ENCODE results near the gene LIG1.

LIG1 gene

GRCh38 chr19:48169939-48170803 is at the start of gene LIG1, which contains the start of gene ZSWIM9:
LIG1 (minus strand) TSS chr19:48170344; CDS start chr19:48165566, 4,778 bp downstream.
ZSWIM9 (plus strand) TSS chr19:48170680; CDS start chr19:48171803, 1,123 bp downstream.
- peak; percentile 82 for DNase-seq (ENCODE audit: low read depth)

GRCh38 chr19:48218997-48219396 is 48.9 kb upstream of the LIG1 start:
- no peak for DNase-seq (ENCODE audit: low read depth)

GRCh38 chr19:48216933-48217332 is 46.8 kb upstream of the LIG1 start:
- DNase-seq (ENCODE audit: low read depth), result no peak

GRCh38 chr19:48213959-48214358 is 43.8 kb upstream of the LIG1 start:
- DNase-seq (ENCODE audit: low read depth), result no peak

GRCh38 chr19:48210005-48210404 is 39.9 kb upstream of the LIG1 start:
- no peak for DNase-seq (ENCODE audit: low read depth)

GRCh38 chr19:48206397-48207093 is 36.4 kb upstream of the LIG1 start:
- no peak for DNase-seq (ENCODE audit: low read depth)

GRCh38 chr19:48203794-48204628 is 33.9 kb upstream of the LIG1 start:
- peak; percentile 82 for DNase-seq (ENCODE audit: low read depth)

GRCh38 chr19:48203222-48203793 is 33.2 kb upstream of the LIG1 start:
- no peak for DNase-seq (ENCODE audit: low read depth)

GRCh38 chr19:48196933-48197665 is 27.0 kb upstream of the LIG1 start:
- DNase-seq (ENCODE audit: low read depth), result no peak

- DNase-seq (ENCODE audit: low read depth), result no peak
These were observed 26.2 kb upstream of the LIG1 start for GRCh38 chr19:48196321-48196763.

- no peak for DNase-seq (ENCODE audit: low read depth)
These were observed 25.0 kb upstream of the LIG1 start for GRCh38 chr19:48194844-48195830.

GRCh38 chr19:48194041-48194843 is 24.1 kb upstream of the LIG1 start:
- peak; percentile 12 for DNase-seq (ENCODE audit: low read depth)

GRCh38 chr19:48192750-48193149 is 22.6 kb upstream of the LIG1 start:
- no peak for DNase-seq (ENCODE audit: low read depth)

GRCh38 chr19:48190885-48191284 is 20.7 kb upstream of the LIG1 start:
- no peak for DNase-seq (ENCODE audit: low read depth)

GRCh38 chr19:48190288-48190884 is 20.2 kb upstream of the LIG1 start:
- no peak for DNase-seq (ENCODE audit: low read depth)

- DNase-seq (ENCODE audit: low read depth), result no peak
These were observed 16.4 kb upstream of the LIG1 start for GRCh38 chr19:48186541-48186991.

GRCh38 chr19:48186015-48186414 is 15.9 kb upstream of the LIG1 start:
- DNase-seq (ENCODE audit: low read depth), result no peak

- no peak for DNase-seq (ENCODE audit: low read depth)
These were observed 13.2 kb upstream of the LIG1 start for GRCh38 chr19:48183356-48183755.

- DNase-seq (ENCODE audit: low read depth), result no peak
These were observed 12.3 kb upstream of the LIG1 start for GRCh38 chr19:48182434-48182833.
